Lung (tissue), 12 donors: ENCODE results near the gene CLEC4E. TPM values are rescaled to one million over a fixed set of nuclear protein-coding genes. Genes with fewer than 3 reads are reported as not detected.
"Not testable (repeated sequence)": the region's sequence is repeated elsewhere in the genome, so short reads cannot be mapped to it uniquely, and the experiment has no call there.

Experiments
- ATAC-seq: fragments of 200-7000 bp; cut with Tn5 transposase; one replicate; pipeline ENCODE4 v1.9.1; 2020; ENCODE audit warnings: moderate number of reproducible peaks; ENCODE audit not compliant: insufficient read depth, low FRiP score
- DNase-seq, 3 donors: peaks; one replicate each; pipeline ENCODE4 v3.0.0-alpha.2; 2013 to 2017
- H3K27ac ChIP-seq, 2 donors: one replicate each; pipeline ENCODE4 v1.5.1; 2013; ENCODE audit warnings: mild to moderate bottlenecking in 2 of 2, moderate library complexity in 2 of 2, control low read depth in 1 of 2, inconsistent platforms in 1 of 2, low read depth in 1 of 2, low read length in 1 of 2
- H3K27me3 ChIP-seq, 3 donors: one replicate each; pipeline ENCODE4 v1.5.1; 2013; ENCODE audit warnings: low read length in 2 of 3; ENCODE audit not compliant: control insufficient read depth in 3 of 3, insufficient read depth in 3 of 3
- H3K36me3 ChIP-seq, 4 donors: one replicate each; pipeline ENCODE4 v1.5.1; 2013; ENCODE audit warnings: low read length in 4 of 4, mild to moderate bottlenecking in 1 of 4, moderate library complexity in 1 of 4; ENCODE audit not compliant: control insufficient read depth in 4 of 4, insufficient read depth in 4 of 4
- H3K4me1 ChIP-seq, 5 donors: one replicate each; pipeline ENCODE4 v1.5.1; 2013; ENCODE audit warnings: low read length in 5 of 5, mild to moderate bottlenecking in 2 of 5, moderate library complexity in 1 of 5; ENCODE audit not compliant: control insufficient read depth in 5 of 5, insufficient read depth in 5 of 5
- H3K4me3 ChIP-seq: one replicate; pipeline ENCODE4 v1.5.1; 2013; ENCODE audit warnings: mild to moderate bottlenecking, control low read depth, moderate library complexity
- H3K9ac ChIP-seq, 2 donors: one replicate each; pipeline ENCODE4 v1.5.1; 2013; ENCODE audit warnings: low read length in 2 of 2, control low read depth in 1 of 2; ENCODE audit not compliant: insufficient read depth in 1 of 2
- H3K9me3 ChIP-seq, 4 donors: one replicate each; pipeline ENCODE4 v1.5.1; 2013; ENCODE audit warnings: low read length in 3 of 4, mild to moderate bottlenecking in 1 of 4, moderate library complexity in 1 of 4; ENCODE audit not compliant: control insufficient read depth in 4 of 4, insufficient read depth in 3 of 4
- CTCF ChIP-seq: IDR thresholded peaks from 2 replicates; pipeline ENCODE4 v1.5.1; 2012; ENCODE audit warnings: mild to moderate bottlenecking; ENCODE audit errors: control extremely low read depth, extremely low read depth
- WGBS, 2 donors: extraction: QIAGEN DNeasy Blood & Tissue Kit; methylation state at CpG; one replicate each; pipeline ENCODE4 v1.1.7; 2013; 5-methylcytosine and 5-hydroxymethylcytosine counted together
- polyA plus RNA-seq, 2 donors: library from polyadenylated mRNA; stranded (reverse); fragments of 200-250 nt; gene quantifications; one replicate each; pipeline ENCODE4 v1.2.1, GENCODE V29; 2013
- total RNA-seq, 2 donors: library from RNA; depleted of rRNA in 1 of 2; stranded (reverse); fragments of >200 nt in 1 of 2; gene quantifications; one replicate each; pipeline ENCODE4 v1.2.1, GENCODE V29; 2014 to 2021
- donor health status: control.
- donor health status: control.
- donor health status: Bipolar disorder and iron deficiency.
- donor health status: healthy.
- donor health status: DM: yes; HTN: yes; CAD: no.

The CLEC4E gene
- total and polyA plus RNA-seq, 4 donors, result 5.5 to 112 (median 19.7) TPM

- H3K36me3 ChIP-seq, result no peaks in the 10 kb centered on the region
- ATAC-seq (no peak), DNase-seq (no peak)
- no peak overlapping the region for H3K27ac ChIP-seq
- H3K9ac ChIP-seq, result no peak overlapping the region
- H3K4me3 ChIP-seq, result no peak overlapping the region
- TF ChIP-seq CTCF, result no peak
- H3K27me3 ChIP-seq, result peaks cover 0 to 4% (median 0%) of the 10 kb centered on the region in 3 donors
- 56 to 60% methylated on average over 4 of the region's 4 CpGs for WGBS, 2 donors
- H3K4me1 ChIP-seq, result no peaks in the 10 kb centered on the region
- H3K9me3 ChIP-seq, result no peaks in the 10 kb centered on the region
These were observed 41.1 kb downstream of the CLEC4E start for GRCh38 chr12:8499616-8500015.

GRCh38 chr12:8496074-8496473 lies 44.6 kb downstream of the CLEC4E start:
- H3K27ac ChIP-seq, H3K9ac ChIP-seq, H3K4me3 ChIP-seq, DNase-seq, H3K4me1 ChIP-seq, ATAC-seq, H3K36me3 ChIP-seq, H3K9me3 ChIP-seq, H3K27me3 ChIP-seq: not testable (repeated sequence)
- WGBS, 2 donors, result 45 to 48% methylated on average over 7 of the region's 7 CpGs

- DNase-seq, H3K27ac ChIP-seq, H3K9ac ChIP-seq, H3K4me1 ChIP-seq, ATAC-seq, H3K36me3 ChIP-seq, H3K4me3 ChIP-seq, H3K27me3 ChIP-seq, H3K9me3 ChIP-seq: not testable (repeated sequence)
- WGBS, 2 donors, result 90 to 92% methylated on average over 4 of the region's 4 CpGs
These were observed 45.0 kb downstream of the CLEC4E start for GRCh38 chr12:8495671-8496070.

GRCh38 chr12:8493084-8493483 lies 47.6 kb downstream of the CLEC4E start:
- 23 to 28% methylated on average over 2 of the region's 2 CpGs for WGBS, 2 donors
- H3K27ac ChIP-seq, result no peak overlapping the region
- ATAC-seq (no peak), DNase-seq (peak in 2 of 3 donors; percentile 17 to 25)
- H3K9me3 ChIP-seq, result no peaks in the 10 kb centered on the region
- no peaks in the 10 kb centered on the region for H3K36me3 ChIP-seq
- no peaks in the 10 kb centered on the region for H3K27me3 ChIP-seq
- no peak for TF ChIP-seq CTCF
- no peaks in the 10 kb centered on the region for H3K4me1 ChIP-seq
- no peak overlapping the region for H3K4me3 ChIP-seq
- no peak overlapping the region for H3K9ac ChIP-seq
